Esophagus muscularis mucosa (tissue), 3 donors: Measurements from ENCODE around the gene LTBP3.
"Not testable (repeated sequence)": the region's sequence is repeated elsewhere in the genome, so short reads cannot be mapped to it uniquely, and the experiment has no call there.

Source experiments
- POLR2A ChIP-seq: fragments of 450-650 bp; IDR thresholded peaks from one replicate; pipeline ENCODE4 v1.6.1; 2017; ENCODE audit warnings: antibody characterized with exemption, moderate library complexity, mild to moderate bottlenecking, low read depth
- TF ChIP-seq, protein P1 (sequence below), 3 experiments: fragments of 200-600 bp in 2 of 3; fragments of 450-650 bp in 1 of 3; sonication (generic) in 2 of 3; IDR thresholded peaks; one replicate each; pipeline ENCODE4 v1.5.1; 2017 to 2019; ENCODE audit warnings: antibody characterized with exemption in 3 of 3, mild to moderate bottlenecking in 2 of 3, moderate library complexity in 1 of 3

- TF ChIP-seq, protein P1, sequence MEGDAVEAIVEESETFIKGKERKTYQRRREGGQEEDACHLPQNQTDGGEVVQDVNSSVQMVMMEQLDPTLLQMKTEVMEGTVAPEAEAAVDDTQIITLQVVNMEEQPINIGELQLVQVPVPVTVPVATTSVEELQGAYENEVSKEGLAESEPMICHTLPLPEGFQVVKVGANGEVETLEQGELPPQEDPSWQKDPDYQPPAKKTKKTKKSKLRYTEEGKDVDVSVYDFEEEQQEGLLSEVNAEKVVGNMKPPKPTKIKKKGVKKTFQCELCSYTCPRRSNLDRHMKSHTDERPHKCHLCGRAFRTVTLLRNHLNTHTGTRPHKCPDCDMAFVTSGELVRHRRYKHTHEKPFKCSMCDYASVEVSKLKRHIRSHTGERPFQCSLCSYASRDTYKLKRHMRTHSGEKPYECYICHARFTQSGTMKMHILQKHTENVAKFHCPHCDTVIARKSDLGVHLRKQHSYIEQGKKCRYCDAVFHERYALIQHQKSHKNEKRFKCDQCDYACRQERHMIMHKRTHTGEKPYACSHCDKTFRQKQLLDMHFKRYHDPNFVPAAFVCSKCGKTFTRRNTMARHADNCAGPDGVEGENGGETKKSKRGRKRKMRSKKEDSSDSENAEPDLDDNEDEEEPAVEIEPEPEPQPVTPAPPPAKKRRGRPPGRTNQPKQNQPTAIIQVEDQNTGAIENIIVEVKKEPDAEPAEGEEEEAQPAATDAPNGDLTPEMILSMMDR (IDR thresholded peaks at IDR 0.05) = not testable (repeated sequence)
- TF ChIP-seq POLR2A = not testable (repeated sequence)
These were observed 45.8 kb downstream of the LTBP3 start for GRCh38 chr11:65512311-65512710.
